Measurements from ENCODE around the gene POLR1B. TPM values are rescaled to one million over a fixed set of nuclear protein-coding genes. Genes with fewer than 3 reads are reported as not detected.
A peak's percentile ranks its signal among the peaks of the same experiment; 100 is the strongest.

Gene POLR1B
- total and polyA plus RNA-seq, 2 of the 13 experiments (the other 11 are each of a cell fraction or from before 2014, with no cell fraction given), result 18.3 to 46.0 TPM

DNA sequence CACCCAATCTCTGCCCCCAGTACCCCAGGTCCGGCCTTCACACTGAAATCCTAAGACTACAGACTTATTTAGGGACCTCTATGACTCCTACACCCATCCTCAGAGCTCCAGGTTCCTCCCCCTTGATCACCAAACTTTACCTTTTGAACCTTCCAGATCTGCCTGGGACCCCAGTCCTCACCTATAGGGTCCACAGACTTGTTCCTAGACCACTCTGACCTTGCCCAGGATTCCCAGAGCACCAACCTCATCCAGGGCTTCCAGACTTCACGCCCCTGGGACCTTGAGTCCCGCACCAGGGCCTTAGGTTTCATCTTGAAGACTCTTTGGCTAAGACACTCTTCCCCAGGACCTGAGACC is 42.6 kb downstream of the POLR1B start (continued):
- TF ChIP-seq, protein P1, sequence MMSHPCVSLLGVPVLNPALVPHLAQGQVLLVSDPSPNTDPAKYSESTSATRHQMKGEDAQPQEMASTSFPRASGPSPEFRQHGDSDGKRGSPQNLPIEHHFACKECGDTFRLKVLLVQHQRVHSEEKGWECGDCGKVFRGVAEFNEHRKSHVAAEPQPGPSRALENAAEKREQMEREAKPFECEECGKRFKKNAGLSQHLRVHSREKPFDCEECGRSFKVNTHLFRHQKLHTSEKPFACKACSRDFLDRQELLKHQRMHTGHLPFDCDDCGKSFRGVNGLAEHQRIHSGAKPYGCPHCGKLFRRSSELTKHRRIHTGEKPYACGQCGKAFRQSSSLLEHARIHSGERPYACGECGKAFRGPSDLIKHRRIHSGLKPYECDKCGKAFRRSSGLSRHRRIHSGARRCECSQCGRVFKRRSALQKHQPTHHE (CRISPR knock-in tag; IDR thresholded peaks at IDR 0.05; ENCODE audit: borderline replicate concordance), result 0 out of 2 replicates have a peak, but pooled peaks have one; percentile 19
- TF ChIP-seq MXD4 (CRISPR knock-in tag; IDR thresholded peaks at IDR 0.05) (peak; percentile 3; the same call in 1 of the 2 replicates), ZNF850 (CRISPR knock-in tag; conservative IDR thresholded peaks at IDR 0.05) (0 out of 2 replicates have a peak, but pooled peaks have one; percentile 6), RFX5 (IDR thresholded peaks at IDR 0.05; ENCODE audit: low read depth, low read length) (0 out of 2 replicates have a peak, but pooled peaks have one; percentile 27), NFATC3 (CRISPR knock-in tag; IDR thresholded peaks at IDR 0.05) (0 out of 2 replicates have a peak, but pooled peaks have one; percentile 22), FLYWCH1 (CRISPR knock-in tag; IDR thresholded peaks at IDR 0.05) (0 out of 2 replicates have a peak, but pooled peaks have one; percentile 15), REL (CRISPR knock-in tag; conservative IDR thresholded peaks at IDR 0.05) (no peak), ZNF619 (CRISPR knock-in tag; IDR thresholded peaks at IDR 0.05) (peak; percentile 7; the same call in 1 of the 2 replicates), POLR2AphosphoS5 (IDR thresholded peaks at IDR 0.05; ENCODE audit: low read depth, low read length) (peak; percentile 85), ZNF256 (CRISPR knock-in tag; conservative IDR thresholded peaks at IDR 0.05) (peak; percentile 60; the same call in 1 of the 2 replicates), HNF4G (IDR thresholded peaks at IDR 0.05; ENCODE audit: borderline replicate concordance, low read depth, low read length) (no peak; the same call in 1 of the 2 replicates), HNF4G (CRISPR knock-in tag; IDR thresholded peaks at IDR 0.05; ENCODE audit: borderline replicate concordance, low read depth) (peak; percentile 62; the same call in 1 of the 2 replicates), DNMT3B (CRISPR knock-in tag; conservative IDR thresholded peaks at IDR 0.05) (0 out of 2 replicates have a peak, but pooled peaks have one; percentile 5), SMAD9 (CRISPR knock-in tag; IDR thresholded peaks at IDR 0.05) (0 out of 2 replicates have a peak, but pooled peaks have one; percentile 22), CHD4 (IDR thresholded peaks at IDR 0.05; ENCODE audit: borderline replicate concordance, low read length) (peak; percentile 69; the same call in 1 of the 2 replicates), ZNF317 (CRISPR knock-in tag; IDR thresholded peaks at IDR 0.05) (peak; percentile 91), ZNF598 (CRISPR knock-in tag; IDR thresholded peaks at IDR 0.05; ENCODE audit: borderline replicate concordance) (peak; percentile 26; the same call in 1 of the 2 replicates), LCORL (IDR thresholded peaks at IDR 0.05) (0 out of 2 replicates have a peak, but pooled peaks have one; percentile 9), LCORL (CRISPR knock-in tag; IDR thresholded peaks at IDR 0.05) (no peak), ZNF616 (CRISPR knock-in tag; IDR thresholded peaks at IDR 0.05; ENCODE audit: low read depth) (peak; percentile 25; the same call in 1 of the 2 replicates)
- TF ChIP-seq, protein P2, sequence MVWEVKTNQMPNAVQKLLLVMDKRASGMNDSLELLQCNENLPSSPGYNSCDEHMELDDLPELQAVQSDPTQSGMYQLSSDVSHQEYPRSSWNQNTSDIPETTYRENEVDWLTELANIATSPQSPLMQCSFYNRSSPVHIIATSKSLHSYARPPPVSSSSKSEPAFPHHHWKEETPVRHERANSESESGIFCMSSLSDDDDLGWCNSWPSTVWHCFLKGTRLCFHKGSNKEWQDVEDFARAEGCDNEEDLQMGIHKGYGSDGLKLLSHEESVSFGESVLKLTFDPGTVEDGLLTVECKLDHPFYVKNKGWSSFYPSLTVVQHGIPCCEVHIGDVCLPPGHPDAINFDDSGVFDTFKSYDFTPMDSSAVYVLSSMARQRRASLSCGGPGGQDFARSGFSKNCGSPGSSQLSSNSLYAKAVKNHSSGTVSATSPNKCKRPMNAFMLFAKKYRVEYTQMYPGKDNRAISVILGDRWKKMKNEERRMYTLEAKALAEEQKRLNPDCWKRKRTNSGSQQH (CRISPR knock-in tag; IDR thresholded peaks at IDR 0.05; ENCODE audit: low read depth), result 0 out of 2 replicates have a peak, but pooled peaks have one; percentile 5
- TF ChIP-seq, protein P3, sequence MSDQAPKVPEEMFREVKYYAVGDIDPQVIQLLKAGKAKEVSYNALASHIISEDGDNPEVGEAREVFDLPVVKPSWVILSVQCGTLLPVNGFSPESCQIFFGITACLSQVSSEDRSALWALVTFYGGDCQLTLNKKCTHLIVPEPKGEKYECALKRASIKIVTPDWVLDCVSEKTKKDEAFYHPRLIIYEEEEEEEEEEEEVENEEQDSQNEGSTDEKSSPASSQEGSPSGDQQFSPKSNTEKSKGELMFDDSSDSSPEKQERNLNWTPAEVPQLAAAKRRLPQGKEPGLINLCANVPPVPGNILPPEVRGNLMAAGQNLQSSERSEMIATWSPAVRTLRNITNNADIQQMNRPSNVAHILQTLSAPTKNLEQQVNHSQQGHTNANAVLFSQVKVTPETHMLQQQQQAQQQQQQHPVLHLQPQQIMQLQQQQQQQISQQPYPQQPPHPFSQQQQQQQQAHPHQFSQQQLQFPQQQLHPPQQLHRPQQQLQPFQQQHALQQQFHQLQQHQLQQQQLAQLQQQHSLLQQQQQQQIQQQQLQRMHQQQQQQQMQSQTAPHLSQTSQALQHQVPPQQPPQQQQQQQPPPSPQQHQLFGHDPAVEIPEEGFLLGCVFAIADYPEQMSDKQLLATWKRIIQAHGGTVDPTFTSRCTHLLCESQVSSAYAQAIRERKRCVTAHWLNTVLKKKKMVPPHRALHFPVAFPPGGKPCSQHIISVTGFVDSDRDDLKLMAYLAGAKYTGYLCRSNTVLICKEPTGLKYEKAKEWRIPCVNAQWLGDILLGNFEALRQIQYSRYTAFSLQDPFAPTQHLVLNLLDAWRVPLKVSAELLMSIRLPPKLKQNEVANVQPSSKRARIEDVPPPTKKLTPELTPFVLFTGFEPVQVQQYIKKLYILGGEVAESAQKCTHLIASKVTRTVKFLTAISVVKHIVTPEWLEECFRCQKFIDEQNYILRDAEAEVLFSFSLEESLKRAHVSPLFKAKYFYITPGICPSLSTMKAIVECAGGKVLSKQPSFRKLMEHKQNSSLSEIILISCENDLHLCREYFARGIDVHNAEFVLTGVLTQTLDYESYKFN (CRISPR knock-in tag; conservative IDR thresholded peaks at IDR 0.05), result 0 out of 2 replicates have a peak, but pooled peaks have one; percentile 3
- TF ChIP-seq, protein P4, sequence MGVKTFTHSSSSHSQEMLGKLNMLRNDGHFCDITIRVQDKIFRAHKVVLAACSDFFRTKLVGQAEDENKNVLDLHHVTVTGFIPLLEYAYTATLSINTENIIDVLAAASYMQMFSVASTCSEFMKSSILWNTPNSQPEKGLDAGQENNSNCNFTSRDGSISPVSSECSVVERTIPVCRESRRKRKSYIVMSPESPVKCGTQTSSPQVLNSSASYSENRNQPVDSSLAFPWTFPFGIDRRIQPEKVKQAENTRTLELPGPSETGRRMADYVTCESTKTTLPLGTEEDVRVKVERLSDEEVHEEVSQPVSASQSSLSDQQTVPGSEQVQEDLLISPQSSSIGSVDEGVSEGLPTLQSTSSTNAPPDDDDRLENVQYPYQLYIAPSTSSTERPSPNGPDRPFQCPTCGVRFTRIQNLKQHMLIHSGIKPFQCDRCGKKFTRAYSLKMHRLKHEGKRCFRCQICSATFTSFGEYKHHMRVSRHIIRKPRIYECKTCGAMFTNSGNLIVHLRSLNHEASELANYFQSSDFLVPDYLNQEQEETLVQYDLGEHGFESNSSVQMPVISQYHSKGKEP (CRISPR knock-in tag; IDR thresholded peaks at IDR 0.05), result no peak

Measured in HepG2 (cell line).